HG02884 (cell line): ENCODE data around the gene DNTT.
"Not testable (repeated sequence)": the region's sequence is repeated elsewhere in the genome, so short reads cannot be mapped to it uniquely, and the experiment has no call there.

Experiments used
- ATAC-seq: cut with Tn5 transposase; IDR thresholded peaks from one replicate; pipeline ENCODE4 v1.9.1; 2021; ENCODE audit warnings: mild to moderate bottlenecking, moderate library complexity; ENCODE audit not compliant: unreplicated experiment

The DNTT gene

DNA sequence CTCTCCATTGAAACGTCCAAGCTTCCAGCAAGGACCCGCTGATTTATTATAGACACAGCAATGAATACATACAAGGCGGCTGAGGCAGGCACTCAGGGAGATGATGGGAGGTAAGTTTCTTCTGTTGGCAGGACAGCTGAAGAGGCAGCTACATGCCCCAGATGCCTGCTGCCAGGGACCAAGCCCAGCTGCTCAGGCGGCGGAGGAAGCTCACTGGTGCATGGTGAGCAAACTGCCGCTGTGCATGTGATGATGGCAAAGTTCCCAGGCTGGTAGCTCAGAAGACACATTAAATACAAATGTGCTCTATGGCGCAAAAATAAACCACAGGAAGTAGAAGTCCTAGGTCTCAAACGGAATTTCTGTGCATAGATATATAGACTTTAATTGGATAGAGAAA is 2.3 kb downstream of the DNTT start:
- ATAC-seq: no peak

DNA sequence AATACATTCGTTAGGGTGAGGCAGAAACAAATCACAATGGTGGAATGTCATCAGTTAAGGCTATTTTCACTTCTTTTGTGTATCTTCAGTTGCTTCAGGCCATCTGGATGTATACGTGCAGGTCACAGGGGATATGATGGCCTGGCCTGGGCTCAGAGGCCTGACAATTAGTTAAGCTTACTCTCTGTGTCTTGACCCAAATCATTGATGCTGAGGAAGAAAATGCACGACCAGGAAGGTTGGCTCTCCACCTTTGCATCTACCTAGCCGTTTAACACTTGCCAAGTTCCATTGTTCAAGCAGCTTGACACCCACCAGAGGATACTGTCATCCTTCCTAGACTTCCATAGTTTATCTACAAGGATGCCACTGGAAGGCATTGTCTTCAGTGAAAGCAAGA is 4.6 kb downstream of the DNTT start:
- ATAC-seq: not testable (repeated sequence)

DNA sequence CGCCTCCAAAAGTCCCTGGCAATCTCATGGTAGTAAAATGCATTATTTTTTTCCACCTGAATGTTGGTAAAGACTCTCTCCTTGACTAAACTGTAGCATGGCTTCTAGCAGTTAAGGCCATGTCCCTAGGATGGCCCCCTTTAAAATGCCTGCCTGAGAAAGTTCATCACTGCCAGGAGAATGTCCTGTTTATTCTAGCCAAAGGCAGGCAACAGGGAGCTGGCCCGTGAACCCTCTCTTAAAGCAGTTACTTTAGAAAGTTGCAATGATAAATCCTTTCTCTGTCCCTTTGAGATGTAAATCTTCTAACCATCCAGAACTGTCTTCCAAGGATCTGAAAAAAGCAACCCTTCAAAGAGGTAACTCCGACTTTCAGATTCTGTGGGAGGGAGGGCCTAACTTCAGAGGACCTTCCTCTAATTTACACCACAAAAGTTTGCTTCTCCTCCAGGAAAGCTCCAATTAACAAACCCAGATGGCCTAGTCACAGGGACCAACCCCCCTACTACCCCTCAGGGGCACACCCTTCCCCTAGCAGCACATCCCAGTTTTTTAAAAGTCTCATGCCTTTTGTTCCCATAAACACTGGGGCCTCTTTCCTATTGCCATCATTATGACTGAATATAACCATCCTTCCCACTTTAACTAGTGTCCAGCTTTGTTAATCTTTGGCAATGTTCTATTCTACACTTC is 5.5 kb downstream of the DNTT start:
- no peak for ATAC-seq

DNA sequence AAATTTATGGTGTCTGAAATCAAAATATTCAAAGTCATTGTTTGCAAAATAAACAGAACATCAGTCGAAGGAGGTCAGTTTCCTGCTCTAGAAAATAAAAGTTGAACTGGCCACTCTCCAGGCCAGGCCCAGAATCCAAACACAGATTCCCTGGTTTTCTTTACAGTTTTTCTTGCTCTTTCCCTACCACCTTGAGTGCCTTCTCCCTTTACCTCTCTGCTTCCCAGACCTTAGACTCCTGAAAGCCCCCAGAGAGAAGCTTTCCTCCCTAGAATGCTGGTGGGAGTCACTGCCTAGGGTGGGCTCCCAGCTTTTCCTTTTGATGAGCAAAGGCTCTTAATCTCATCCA is 6.1 kb downstream of the DNTT start:
- ATAC-seq: no peak

DNA sequence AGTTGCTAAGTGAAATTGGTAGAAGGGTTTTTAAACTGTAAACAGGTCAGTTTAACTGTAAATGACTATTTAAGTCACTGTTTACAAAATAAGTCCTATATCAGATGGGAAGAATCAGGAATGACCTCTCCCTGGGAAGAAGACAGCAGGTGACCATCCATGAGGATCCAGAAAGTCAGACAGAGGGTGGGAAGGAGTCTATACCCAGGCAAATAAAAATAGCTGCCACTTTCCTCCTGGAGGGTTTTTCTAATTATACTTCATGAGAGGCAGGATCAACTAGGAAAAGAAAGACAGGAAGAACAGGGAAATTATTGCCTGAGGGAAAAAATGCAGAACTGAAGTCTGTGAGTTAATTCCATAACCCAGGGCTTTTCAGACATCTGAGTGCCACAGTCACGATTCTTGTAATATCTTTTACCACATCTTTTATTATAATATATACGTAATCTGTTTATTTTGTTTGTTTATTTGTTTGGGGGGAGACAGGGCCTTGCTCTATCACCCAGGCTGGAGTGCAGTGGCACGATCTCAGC is 7.0 kb downstream of the DNTT start:
- no peak for ATAC-seq

DNA sequence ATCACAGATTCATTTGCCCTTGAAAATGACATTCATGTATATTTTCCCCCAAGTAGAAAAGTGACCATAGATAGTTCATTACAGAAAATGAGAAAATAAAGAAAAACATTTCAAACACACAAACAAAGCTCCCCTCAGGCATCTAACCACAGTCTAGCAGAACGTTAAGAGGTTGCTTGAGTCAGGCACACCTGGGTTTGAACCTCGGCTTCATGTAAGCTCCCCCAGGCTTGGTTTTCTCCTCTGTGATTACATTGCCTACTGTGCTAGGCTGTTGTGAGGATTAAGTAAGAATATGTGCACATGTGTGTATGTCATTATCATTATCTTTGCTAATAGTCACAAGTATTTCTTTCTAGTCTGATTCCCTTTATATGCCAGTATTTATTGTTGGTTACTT is 9.1 kb downstream of the DNTT start:
- ATAC-seq: no peak

DNA sequence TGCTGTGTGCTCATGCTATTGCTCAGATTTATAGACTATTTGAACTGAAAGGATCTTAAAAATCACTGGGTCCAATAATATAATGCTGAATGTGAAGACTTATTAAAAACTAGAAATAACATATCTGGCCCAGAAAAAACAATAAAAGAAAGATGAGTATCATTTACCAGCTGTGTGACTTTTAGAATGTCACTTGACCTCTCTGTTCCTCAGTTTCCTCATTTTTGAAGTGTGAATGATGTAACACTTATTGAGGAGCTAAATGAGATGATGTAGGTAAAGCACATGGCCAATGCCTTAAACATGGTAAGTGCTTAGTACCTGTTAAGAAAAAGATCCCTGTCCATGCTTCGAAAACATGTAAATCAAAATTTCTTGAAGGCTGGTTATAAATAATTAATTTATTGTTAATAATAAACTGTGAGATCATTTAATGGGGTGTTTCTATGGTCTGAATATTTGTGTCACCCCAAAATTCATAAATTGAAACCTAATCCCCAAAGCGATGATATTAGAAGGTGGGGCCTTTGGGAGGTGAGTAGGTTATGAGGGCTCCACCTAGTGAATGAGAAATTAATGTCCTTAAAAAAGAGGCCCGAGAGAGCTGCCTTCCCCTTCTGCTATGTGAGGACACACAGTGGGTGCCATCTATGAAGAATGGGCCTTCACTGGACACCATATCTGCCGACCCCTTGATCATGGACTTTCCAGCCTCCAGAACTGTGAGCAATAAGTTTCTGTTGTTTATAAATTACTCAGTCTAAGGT is 13.0 kb downstream of the DNTT start:
- ATAC-seq: no peak

DNA sequence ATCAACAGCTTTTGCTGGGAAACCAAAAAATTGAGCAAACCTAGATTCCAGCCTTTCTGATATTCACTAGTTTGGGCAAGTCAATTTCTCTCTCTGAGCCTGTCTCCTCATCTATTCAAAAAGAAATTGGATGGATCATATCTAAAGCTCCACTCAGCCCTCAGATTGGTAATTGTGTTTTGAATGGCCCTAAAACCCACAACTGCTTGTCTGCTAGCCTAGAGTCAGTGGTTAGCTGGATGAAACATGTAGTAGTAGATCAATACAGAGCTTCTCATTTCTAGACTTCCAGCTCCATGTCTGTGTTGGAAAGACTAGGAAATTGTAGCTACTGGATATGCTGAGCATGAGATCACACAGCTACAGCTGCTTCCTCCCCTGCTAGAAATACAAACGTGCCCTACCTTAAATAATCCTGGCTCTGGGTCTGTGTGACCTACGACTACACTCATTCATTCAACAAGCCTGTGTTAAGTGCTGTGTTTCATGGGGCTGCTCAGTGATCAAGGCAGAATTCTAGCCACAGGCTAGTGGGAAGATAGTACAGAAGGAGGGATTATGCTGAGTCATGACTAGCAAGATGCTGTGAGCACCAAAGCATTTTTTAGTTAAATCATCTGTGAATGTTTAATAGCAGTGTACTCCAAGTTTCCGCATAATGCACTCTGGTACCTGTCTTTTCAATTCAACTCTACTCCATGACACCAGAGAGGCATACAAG is 15.7 kb downstream of the DNTT start:
- ATAC-seq: no peak

DNA sequence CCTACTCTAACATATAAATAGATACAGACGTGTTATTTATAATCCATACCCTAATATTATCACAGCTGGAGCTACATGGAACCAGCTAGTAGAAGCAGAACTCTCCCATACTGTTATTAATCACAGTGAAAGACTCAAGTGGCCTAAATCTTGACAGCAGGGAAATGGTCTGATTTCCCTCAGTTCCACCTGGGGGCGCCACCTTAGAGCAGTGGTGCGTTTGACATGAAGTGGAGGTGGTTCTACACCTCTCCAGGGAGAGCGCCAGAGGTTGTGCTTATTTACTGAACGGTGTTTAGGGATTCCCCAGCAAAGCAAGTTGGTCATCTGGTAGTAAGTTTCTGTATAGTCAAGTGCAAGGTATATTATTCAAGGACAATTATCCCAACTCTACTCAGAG is 17.6 kb downstream of the DNTT start:
- ATAC-seq: no peak

DNA sequence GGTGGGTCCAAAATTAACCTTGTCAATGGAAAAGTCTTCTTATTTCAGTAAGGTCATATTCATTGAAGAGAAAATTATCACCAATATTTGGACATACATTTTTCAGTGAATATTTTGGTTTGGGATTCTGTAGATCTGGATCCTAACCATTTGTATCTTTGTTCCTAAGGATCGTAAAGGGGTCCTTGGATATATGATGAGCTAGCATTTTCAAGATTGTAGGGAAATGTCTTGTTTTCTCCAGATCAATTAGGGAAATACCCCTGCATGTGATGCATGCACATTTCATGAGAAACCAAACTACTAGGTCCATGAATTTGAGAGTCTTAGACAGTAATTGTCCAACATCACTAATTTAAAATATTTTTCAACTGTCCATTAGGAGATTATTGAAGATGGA is 18.0 kb downstream of the DNTT start:
- ATAC-seq: no peak

DNA sequence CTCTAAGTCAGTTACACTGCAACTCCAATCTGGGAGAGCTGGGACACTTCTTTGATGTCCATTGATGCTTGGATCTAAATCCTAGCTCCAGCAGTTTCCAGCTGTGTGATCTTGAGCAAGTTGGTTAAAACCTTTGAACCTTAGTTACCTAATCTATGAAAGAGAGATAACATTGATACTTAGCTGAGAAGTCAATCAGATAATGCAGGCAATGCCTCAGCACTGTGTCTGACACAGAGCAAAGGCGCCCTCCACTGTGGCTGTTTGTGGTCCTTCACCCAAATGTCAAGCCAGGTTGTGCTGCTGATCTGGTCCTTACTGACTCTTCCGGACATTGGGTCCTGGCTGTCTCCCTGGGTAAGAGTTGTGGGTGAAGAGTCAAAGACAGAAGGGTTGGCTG is 20.2 kb downstream of the DNTT start:
- no peak for ATAC-seq

DNA sequence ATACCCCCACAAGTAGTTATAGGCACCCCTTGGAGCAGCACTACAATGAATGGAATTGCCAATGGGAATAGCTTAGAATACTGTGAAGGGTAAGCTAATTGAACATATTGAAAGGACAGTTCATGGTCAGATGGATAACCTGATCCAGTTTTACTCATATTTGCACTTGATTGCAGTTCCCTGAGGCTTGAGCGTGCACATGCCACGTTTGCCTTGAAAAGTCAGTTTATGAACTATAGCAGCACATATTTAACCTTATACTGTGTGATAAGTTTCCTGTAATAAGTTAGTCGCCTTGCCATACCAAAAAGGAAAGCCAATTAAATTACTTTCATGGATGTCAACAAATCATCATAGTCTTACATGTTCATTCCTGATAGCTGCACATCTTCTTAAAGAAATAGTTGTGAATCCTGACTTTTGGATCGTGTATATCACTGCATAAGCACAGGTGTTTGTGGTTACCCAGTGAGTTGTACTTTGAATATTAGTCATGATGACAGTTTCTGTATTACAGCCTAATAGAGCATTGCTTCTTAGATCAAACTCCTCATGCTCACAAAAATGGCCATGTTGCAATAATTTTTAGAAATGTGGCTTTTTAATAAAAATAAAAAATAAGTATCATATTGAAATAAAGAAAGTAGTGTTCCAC is 21.6 kb downstream of the DNTT start:
- peak; percentile 95 for ATAC-seq

DNA sequence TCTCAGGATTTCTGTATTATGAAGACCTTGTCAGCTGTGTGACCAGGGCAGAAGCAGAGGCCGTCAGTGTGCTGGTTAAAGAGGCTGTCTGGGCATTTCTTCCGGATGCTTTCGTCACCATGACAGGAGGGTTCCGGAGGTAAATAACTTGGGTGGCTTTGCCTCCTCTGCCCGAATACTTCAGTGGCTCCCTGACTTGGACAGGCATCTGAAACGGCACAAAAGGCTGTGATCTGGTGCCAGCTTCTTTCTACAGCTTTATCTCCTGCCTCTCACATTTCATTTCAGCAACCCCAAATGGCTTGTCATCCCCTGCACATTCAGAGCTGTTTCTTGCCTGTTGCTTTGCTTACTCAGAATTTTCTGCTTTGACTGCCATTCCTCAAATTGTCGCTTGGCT is 23.2 kb downstream of the DNTT start:
- ATAC-seq: no peak

DNA sequence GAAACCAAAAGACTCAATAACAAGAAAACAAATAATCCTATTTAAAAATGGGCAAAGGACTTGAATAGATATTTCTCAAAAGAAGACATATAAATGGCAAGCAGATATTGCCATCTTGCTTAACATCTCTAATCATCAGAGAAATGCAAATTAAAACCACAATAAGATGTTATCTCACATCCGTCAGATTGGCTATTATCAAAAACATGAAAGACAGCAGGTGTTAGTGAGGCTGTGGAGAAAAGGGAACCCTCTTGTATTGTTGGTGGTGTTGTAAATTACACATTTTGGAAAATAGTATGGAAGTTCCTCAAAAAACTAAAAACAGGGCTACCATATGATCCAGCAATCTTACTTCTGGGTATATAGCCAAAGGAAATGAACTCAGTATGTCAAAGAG is 28.9 kb downstream of the DNTT start:
- no peak for ATAC-seq

DNA sequence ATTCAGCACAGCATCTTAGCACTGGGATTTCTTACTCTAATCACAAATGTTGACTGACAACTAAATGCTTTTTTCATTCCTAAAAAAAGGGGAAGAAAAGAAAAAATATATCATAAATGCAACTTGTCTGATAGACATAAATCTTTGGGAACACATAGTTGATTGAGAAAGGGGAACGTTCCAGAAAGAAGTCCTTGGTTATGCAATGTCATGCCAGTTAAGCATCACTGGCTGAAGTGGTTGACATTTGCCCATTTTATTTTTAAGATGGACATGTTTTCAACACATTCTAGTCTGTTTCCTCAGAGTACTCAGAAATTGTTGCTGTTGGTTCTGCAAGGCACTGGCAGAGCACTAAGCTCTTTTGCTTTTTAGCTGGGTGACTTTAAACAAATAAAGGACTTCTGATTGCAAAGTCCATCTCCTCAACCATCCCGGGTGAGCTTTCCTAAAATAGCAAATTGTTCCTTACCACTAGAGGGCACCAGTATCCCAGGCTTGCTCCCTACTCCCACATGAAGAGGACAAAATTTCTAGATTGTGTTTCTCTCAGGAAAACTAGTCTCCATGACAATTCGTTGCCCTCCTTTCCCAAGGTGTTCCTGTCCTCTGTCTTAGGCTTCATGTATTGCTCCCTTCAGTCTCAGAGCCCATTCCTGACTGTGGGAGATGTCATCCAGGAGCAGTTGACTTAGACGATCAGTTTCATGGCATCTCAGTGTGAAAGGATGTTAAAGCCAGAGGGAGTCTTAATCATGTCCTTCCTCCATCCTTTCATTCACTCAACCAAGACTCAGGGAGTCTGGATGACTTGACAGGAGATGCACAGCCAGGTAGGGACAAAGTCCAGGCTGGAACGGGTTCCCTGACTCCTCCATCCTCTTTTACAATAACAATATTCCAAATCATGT is 30.6 kb downstream of the DNTT start:
- no peak for ATAC-seq

DNA sequence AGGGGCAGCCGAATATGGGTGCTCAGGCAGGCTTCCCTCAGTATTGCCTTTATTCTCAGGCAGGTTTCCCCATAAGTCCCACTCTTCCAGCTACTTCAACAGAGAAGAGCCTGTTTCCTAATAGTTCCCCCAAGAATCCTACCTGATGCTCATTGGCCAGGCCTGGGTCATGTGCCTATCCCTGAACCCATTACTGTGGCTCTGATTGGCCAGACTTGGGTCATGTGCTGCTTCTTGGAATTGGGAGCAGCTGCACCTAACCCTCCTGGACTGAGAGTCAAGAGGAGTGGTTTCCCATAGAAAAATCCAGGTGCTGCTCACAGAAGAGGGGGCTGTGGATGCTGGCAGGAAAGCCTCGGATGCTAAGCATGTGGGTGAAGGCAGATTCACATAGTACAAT is 32.9 kb downstream of the DNTT start:
- ATAC-seq: no peak

DNA sequence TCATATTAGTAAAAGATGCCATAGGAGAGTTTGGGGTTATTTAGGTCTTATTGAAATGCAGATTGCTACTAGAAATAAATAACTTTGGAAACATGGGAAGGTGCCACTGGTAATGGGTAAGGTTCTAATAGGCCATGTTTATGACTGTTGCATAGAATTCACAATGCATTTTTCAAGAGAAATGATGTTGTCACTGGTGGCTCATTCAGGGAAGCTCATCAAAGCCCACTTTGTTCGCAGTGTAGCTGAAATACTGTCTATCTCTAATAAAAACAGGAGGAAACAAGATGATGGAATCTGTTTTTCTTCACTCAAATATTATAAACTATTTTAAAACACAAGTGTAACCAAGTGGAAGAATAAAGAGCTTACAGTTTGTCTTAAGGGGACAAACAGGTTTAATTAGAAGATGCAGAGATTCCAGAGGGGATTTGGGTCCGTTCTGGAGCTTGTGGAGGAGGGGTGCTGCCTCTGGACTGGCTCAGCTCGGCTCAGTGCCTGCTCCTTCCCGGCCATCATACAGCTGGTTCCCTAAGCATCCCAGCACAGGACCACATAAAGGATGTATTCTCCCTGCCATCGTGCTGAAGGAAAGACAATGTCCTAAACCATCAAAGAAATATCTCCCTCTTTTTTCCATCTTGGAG is 34.2 kb downstream of the DNTT start:
- no peak for ATAC-seq

DNA sequence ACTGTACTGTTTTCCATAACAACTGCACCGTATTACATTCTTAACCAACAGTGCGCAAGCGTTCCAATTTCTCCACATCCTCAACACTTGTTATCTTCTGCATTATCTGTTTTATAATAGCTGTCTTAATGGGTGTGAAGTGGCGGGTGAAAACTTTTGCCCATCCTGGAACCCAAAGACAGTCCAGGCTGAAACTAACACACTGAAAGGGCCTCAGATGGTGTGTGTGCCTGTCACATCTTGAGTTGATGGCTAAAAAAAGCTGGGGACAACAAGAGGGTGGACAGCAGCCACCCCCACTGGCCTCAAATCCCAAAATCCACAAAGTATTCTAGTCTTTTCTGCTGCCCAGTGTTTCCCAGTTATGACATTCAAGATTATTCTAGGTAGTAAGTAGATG is 35.1 kb downstream of the DNTT start:
- ATAC-seq: no peak

DNA sequence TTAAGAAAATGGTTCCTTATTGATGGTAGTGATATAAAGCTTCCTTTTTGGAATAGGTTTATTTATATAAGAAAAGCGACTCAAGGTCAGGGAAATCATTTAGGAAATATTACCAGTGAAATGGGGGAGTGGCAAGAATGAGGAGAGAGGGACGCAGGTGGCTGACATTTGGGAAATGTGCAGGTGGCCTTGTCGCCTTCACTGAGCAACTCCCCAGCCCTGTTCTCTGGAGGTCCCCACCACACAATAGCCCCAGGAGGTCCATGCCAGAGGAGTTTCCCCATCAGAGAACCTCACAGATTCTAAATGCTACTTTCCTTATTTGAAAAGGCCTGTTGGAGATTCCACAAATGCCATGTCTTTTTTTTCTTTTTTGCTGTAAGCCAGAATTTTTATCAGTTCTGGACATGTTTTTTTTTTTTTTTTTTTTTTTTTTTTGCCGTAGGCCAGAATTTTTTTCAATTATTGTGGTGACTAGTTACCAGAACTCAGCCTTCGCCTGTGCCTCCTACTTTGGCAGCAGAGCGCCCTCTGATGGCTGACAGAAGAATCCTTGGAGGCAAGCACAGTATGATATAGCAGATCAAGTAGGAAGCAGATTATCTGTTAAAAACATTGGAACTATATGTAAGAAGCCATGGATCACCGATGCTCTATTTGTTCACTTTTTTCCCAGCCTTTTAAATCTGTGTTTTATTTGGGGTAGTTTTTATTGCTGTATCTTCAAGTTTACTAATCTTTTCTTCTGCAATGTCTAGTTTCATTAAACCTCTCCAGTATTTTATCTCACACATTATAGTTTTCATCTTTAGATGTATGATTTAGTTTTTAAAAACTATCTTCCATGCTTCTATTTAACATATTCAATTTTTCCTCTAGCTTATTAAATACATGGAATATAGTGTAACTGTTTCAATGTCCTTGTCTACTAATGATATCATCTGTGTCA is 36.0 kb downstream of the DNTT start:
- no peak for ATAC-seq
